ENCODE data around the gene THRAP3. TPM values are rescaled to one million over a fixed set of nuclear protein-coding genes. Genes with fewer than 3 reads are reported as not detected.
A peak's percentile ranks its signal among the peaks of the same experiment; 100 is the strongest.

THRAP3 gene
- total and polyA plus RNA-seq, 2 experiments from 2014 or later, result 127 to 161 TPM

DNA sequence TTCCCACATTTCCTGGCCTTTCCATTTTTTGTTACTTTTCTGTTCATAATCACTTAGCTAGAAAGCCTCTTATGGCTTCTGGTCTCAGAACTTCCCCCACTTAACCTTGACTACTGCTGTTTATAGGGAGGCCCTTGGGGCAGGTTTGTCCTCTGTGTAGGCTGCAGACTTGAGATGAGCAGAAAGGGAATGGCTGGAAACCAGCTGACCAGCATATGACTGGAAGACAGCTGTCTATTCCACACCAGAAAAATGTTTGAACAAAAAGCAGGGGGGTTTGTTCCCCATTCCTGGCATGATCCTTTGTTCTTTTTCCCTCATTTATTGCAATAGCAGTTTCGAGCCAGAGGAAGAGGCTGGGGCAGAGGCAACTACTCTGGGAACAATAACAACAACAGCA lies 77.0 kb downstream of the THRAP3 start:
- Histone ChIP-seq H3K79me2 (replicated peaks; ENCODE audit: insufficient read depth) (0 out of 2 replicates have a peak, but pooled peaks cover 4% of the 10 kb centered on the region), H4K20me1 (replicated peaks; ENCODE audit: insufficient read depth) (peaks cover 6% of the 10 kb centered on the region; the same call in 1 of the 2 replicates), H3K27me3 (ENCODE audit: insufficient read depth) (no peaks in the 10 kb centered on the region), H3F3A (replicated peaks; ENCODE audit: low read depth) (peaks cover 14% of the 10 kb centered on the region), H3K27ac (ENCODE audit: low read depth) (no peak overlapping the region), H3K9me2 (ENCODE audit: insufficient read depth) (no peaks in the 10 kb centered on the region), H3K4me2 (no peak overlapping the region), H3K36me3 (ENCODE audit: insufficient read depth) (peaks cover 45% of the 10 kb centered on the region), H3K4me3 (no peak overlapping the region), H3K4me1 (ENCODE audit: insufficient read depth) (peaks cover 8% of the 10 kb centered on the region), H2AFZ (no peak overlapping the region)
- 0 out of 2 replicates have a peak overlapping the region, but pooled peaks have one; percentile 30 for H3K27ac Mint-ChIP-seq
- DNase-seq (ENCODE audit: low spot score) (no peak), ATAC-seq (no peak)
- no peak for TF ChIP-seq JUNB (IDR thresholded peaks at IDR 0.05; ENCODE audit: unreplicated experiment)
- TF ChIP-seq, protein P1, sequence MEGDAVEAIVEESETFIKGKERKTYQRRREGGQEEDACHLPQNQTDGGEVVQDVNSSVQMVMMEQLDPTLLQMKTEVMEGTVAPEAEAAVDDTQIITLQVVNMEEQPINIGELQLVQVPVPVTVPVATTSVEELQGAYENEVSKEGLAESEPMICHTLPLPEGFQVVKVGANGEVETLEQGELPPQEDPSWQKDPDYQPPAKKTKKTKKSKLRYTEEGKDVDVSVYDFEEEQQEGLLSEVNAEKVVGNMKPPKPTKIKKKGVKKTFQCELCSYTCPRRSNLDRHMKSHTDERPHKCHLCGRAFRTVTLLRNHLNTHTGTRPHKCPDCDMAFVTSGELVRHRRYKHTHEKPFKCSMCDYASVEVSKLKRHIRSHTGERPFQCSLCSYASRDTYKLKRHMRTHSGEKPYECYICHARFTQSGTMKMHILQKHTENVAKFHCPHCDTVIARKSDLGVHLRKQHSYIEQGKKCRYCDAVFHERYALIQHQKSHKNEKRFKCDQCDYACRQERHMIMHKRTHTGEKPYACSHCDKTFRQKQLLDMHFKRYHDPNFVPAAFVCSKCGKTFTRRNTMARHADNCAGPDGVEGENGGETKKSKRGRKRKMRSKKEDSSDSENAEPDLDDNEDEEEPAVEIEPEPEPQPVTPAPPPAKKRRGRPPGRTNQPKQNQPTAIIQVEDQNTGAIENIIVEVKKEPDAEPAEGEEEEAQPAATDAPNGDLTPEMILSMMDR (conservative IDR thresholded peaks at IDR 0.05; ENCODE audit: low read depth in 2 of 2), result no peak
- no peak for TF ChIP-seq POLR2AphosphoS5 (IDR thresholded peaks at IDR 0.05; ENCODE audit: low read depth)
- TF ChIP-seq EZH2 (IDR thresholded peaks at IDR 0.05; ENCODE audit: low read depth, unreplicated experiment), result no peak
- H3K4me3 Mint-ChIP-seq, result no peak overlapping the region
- H3K36me3 Mint-ChIP-seq (ENCODE audit: low read depth), result peaks cover 84% of the 10 kb centered on the region
- H3K9me3 Mint-ChIP-seq, result no peaks in the 10 kb centered on the region
- H3K27me3 Mint-ChIP-seq (ENCODE audit: insufficient read depth, low read depth, poor library complexity), result peaks cover 12% of the 10 kb centered on the region
- H3K4me1 Mint-ChIP-seq, result peaks cover 10% of the 10 kb centered on the region

DNA sequence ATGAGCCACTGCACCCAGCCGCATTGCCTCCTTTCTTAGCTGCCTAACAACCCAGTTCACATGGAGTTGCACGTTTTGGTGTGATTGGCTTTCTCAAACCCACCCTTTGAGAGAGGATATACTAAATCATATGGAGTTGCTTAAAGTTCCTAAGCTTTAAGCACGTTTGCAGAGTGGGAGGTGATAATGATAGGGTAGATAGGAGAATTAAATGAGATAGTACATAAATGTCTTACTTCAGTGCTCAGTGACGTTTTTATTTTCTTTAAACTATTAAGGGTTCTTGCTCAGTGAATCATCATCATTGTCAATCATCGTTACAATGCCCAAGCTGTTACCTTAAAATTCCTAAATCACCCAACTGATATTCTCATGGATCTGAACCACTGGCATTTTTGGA lies 79.0 kb downstream of the THRAP3 start:
- H3K27ac ChIP-seq (ENCODE audit: low read depth), result no peak overlapping the region
- no peak overlapping the region for H3K4me3 ChIP-seq
- Mint-ChIP-seq H3K9me3 (no peaks in the 10 kb centered on the region), H3K36me3 (ENCODE audit: low read depth) (peaks cover 69% of the 10 kb centered on the region), H3K4me3 (no peak overlapping the region), H3K4me1 (peaks cover 13% of the 10 kb centered on the region), H3K27ac (no peak overlapping the region), H3K27me3 (ENCODE audit: insufficient read depth, low read depth, poor library complexity) (peaks cover 19% of the 10 kb centered on the region)
- peaks cover 16% of the 10 kb centered on the region for H3F3A ChIP-seq (replicated peaks; ENCODE audit: low read depth)
- peaks cover 30% of the 10 kb centered on the region for H3K36me3 ChIP-seq (ENCODE audit: insufficient read depth)
- H3K4me2 ChIP-seq, result no peak overlapping the region
- no peaks in the 10 kb centered on the region for H3K9me2 ChIP-seq (ENCODE audit: insufficient read depth)
- H4K20me1 ChIP-seq (replicated peaks; ENCODE audit: insufficient read depth), result peaks cover 12% of the 10 kb centered on the region; the same call in 1 of the 2 replicates
- H3K27me3 ChIP-seq (ENCODE audit: insufficient read depth), result no peaks in the 10 kb centered on the region
- ATAC-seq (no peak), DNase-seq (ENCODE audit: low spot score) (no peak)
- 0 out of 2 replicates have a peak, but pooled peaks cover 4% of the 10 kb centered on the region for H3K79me2 ChIP-seq (replicated peaks; ENCODE audit: insufficient read depth)
- no peak overlapping the region for H2AFZ ChIP-seq
- H3K4me1 ChIP-seq (ENCODE audit: insufficient read depth), result peaks cover 12% of the 10 kb centered on the region
- TF ChIP-seq ZNF331 (CRISPR knock-in tag; IDR thresholded peaks at IDR 0.05; ENCODE audit: low read depth) (no peak), JUNB (IDR thresholded peaks at IDR 0.05; ENCODE audit: unreplicated experiment) (no peak), ZNF114 (CRISPR knock-in tag; IDR thresholded peaks at IDR 0.05) (no peak), POLR2AphosphoS5 (IDR thresholded peaks at IDR 0.05; ENCODE audit: low read depth) (no peak), EZH2phosphoT487 (IDR thresholded peaks at IDR 0.05; ENCODE audit: unreplicated experiment) (no peak), NANOG (IDR thresholded peaks at IDR 0.05; ENCODE audit: borderline replicate concordance) (no peak)
- TF ChIP-seq, protein P2, sequence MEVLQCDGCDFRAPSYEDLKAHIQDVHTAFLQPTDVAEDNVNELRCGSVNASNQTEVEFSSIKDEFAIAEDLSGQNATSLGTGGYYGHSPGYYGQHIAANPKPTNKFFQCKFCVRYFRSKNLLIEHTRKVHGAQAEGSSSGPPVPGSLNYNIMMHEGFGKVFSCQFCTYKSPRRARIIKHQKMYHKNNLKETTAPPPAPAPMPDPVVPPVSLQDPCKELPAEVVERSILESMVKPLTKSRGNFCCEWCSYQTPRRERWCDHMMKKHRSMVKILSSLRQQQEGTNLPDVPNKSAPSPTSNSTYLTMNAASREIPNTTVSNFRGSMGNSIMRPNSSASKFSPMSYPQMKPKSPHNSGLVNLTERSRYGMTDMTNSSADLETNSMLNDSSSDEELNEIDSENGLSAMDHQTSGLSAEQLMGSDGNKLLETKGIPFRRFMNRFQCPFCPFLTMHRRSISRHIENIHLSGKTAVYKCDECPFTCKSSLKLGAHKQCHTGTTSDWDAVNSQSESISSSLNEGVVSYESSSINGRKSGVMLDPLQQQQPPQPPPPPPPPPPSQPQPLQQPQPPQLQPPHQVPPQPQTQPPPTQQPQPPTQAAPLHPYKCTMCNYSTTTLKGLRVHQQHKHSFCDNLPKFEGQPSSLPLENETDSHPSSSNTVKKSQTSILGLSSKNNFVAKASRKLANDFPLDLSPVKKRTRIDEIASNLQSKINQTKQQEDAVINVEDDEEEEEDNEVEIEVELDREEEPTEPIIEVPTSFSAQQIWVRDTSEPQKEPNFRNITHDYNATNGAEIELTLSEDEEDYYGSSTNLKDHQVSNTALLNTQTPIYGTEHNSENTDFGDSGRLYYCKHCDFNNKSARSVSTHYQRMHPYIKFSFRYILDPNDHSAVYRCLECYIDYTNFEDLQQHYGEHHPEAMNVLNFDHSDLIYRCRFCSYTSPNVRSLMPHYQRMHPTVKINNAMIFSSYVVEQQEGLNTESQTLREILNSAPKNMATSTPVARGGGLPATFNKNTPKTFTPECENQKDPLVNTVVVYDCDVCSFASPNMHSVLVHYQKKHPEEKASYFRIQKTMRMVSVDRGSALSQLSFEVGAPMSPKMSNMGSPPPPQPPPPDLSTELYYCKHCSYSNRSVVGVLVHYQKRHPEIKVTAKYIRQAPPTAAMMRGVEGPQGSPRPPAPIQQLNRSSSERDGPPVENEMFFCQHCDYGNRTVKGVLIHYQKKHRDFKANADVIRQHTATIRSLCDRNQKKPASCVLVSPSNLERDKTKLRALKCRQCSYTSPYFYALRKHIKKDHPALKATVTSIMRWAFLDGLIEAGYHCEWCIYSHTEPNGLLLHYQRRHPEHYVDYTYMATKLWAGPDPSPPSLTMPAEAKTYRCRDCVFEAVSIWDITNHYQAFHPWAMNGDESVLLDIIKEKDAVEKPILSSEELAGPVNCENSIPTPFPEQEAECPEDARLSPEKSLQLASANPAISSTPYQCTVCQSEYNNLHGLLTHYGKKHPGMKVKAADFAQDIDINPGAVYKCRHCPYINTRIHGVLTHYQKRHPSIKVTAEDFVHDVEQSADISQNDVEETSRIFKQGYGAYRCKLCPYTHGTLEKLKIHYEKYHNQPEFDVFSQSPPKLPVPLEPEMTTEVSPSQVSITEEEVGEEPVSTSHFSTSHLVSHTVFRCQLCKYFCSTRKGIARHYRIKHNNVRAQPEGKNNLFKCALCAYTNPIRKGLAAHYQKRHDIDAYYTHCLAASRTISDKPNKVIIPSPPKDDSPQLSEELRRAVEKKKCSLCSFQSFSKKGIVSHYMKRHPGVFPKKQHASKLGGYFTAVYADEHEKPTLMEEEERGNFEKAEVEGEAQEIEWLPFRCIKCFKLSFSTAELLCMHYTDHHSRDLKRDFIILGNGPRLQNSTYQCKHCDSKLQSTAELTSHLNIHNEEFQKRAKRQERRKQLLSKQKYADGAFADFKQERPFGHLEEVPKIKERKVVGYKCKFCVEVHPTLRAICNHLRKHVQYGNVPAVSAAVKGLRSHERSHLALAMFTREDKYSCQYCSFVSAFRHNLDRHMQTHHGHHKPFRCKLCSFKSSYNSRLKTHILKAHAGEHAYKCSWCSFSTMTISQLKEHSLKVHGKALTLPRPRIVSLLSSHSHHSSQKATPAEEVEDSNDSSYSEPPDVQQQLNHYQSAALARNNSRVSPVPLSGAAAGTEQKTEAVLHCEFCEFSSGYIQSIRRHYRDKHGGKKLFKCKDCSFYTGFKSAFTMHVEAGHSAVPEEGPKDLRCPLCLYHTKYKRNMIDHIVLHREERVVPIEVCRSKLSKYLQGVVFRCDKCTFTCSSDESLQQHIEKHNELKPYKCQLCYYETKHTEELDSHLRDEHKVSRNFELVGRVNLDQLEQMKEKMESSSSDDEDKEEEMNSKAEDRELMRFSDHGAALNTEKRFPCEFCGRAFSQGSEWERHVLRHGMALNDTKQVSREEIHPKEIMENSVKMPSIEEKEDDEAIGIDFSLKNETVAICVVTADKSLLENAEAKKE (CRISPR knock-in tag; IDR thresholded peaks at IDR 0.05), result no peak
- TF ChIP-seq, protein P1 (conservative IDR thresholded peaks at IDR 0.05; ENCODE audit: low read depth in 2 of 2), result no peak
- TF ChIP-seq, protein P3, sequence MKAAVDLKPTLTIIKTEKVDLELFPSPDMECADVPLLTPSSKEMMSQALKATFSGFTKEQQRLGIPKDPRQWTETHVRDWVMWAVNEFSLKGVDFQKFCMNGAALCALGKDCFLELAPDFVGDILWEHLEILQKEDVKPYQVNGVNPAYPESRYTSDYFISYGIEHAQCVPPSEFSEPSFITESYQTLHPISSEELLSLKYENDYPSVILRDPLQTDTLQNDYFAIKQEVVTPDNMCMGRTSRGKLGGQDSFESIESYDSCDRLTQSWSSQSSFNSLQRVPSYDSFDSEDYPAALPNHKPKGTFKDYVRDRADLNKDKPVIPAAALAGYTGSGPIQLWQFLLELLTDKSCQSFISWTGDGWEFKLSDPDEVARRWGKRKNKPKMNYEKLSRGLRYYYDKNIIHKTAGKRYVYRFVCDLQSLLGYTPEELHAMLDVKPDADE (IDR thresholded peaks at IDR 0.05), result no peak
